GM06990 (cell line): ENCODE data around the gene PSD4.

Experiments used
- DNase-seq: peaks from one replicate; pipeline ENCODE4 v3.0.0-alpha.2; 2011; ENCODE audit not compliant: insufficient read length; ENCODE audit errors: extremely low read depth
- H3K27me3 ChIP-seq: replicated peaks from 2 replicates; pipeline ENCODE4 v1.6.0; 2011; ENCODE audit warnings: low read length; ENCODE audit not compliant: control insufficient read depth, insufficient read depth
- H3K36me3 ChIP-seq: 2 replicates; pipeline ENCODE4 v1.5.1; 2011; ENCODE audit warnings: low read length; ENCODE audit not compliant: control insufficient read depth, insufficient read depth
- H3K4me3 ChIP-seq: replicated peaks from 2 replicates; pipeline ENCODE4 v1.5.1; 2011; ENCODE audit warnings: low read depth, mild to moderate bottlenecking, control low read depth, low read length
- TF ChIP-seq, protein P1 (sequence below): IDR thresholded peaks from 2 replicates; pipeline ENCODE4 v1.5.1; 2011; ENCODE audit warnings: low read length, control low read depth, mild to moderate bottlenecking, inconsistent platforms; ENCODE audit not compliant: insufficient read depth, poor library complexity, severe bottlenecking

PSD4 gene

GRCh38 chr2:113158884-113159553 is 14.8 kb upstream of the PSD4 start:
- Histone ChIP-seq H3K4me3 (no peak overlapping the region), H3K36me3 (no peaks in the 10 kb centered on the region), H3K27me3 (no peaks in the 10 kb centered on the region)
- no peak for DNase-seq
- TF ChIP-seq, protein P1, sequence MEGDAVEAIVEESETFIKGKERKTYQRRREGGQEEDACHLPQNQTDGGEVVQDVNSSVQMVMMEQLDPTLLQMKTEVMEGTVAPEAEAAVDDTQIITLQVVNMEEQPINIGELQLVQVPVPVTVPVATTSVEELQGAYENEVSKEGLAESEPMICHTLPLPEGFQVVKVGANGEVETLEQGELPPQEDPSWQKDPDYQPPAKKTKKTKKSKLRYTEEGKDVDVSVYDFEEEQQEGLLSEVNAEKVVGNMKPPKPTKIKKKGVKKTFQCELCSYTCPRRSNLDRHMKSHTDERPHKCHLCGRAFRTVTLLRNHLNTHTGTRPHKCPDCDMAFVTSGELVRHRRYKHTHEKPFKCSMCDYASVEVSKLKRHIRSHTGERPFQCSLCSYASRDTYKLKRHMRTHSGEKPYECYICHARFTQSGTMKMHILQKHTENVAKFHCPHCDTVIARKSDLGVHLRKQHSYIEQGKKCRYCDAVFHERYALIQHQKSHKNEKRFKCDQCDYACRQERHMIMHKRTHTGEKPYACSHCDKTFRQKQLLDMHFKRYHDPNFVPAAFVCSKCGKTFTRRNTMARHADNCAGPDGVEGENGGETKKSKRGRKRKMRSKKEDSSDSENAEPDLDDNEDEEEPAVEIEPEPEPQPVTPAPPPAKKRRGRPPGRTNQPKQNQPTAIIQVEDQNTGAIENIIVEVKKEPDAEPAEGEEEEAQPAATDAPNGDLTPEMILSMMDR, result no peak

- TF ChIP-seq, protein P1, result no peak
- DNase-seq, result no peak
- no peaks in the 10 kb centered on the region for H3K27me3 ChIP-seq
- H3K36me3 ChIP-seq, result no peaks in the 10 kb centered on the region
- no peak overlapping the region for H3K4me3 ChIP-seq
Observed at GRCh38 chr2:113160248-113160647, 13.5 kb upstream of the PSD4 start.

DNA sequence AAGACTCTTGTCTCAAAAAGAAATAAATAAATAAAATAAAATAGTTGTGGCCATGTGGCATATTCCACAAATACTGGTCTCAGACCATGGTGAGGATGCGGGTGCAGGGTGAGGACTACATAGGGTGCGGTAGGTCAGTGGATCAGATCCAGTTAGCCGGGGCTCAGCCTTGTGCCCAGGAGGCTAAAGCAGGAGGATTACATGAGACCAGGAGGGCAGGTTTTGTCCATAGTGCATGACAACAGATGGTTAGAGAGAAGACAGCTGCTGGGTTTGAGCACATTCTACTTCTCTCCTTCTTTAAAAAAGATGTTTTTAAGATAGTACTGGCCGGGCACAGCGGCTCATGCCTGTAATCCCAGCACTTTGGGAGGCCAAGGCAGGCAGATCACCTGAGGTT is 12.8 kb upstream of the PSD4 start:
- no peaks in the 10 kb centered on the region for H3K36me3 ChIP-seq
- TF ChIP-seq, protein P1, result no peak
- H3K27me3 ChIP-seq, result no peaks in the 10 kb centered on the region
- no peak overlapping the region for H3K4me3 ChIP-seq
- DNase-seq, result no peak

DNA sequence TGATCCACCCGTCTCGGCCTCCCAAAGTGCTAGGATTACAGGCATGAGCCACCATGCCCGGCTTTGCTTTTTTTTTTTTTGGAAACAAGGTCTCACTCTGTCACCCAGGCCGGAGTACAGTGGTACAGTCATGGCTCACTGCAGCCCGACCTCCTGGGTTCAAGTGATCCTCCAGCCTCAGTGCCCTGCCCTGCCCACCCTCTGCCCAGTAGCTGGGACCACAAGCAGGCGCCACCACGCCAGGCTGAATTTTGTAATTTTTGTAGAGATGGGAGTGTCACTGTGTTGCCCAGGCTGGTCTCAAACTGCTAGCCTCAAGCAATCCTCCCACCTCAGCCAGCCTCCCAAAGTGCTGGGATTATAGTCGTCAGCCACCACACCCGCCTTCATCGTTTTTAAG is 11.6 kb upstream of the PSD4 start:
- DNase-seq, result no peak
- TF ChIP-seq, protein P1, result no peak
- Histone ChIP-seq H3K36me3 (no peaks in the 10 kb centered on the region), H3K4me3 (no peak overlapping the region), H3K27me3 (no peaks in the 10 kb centered on the region)

DNA sequence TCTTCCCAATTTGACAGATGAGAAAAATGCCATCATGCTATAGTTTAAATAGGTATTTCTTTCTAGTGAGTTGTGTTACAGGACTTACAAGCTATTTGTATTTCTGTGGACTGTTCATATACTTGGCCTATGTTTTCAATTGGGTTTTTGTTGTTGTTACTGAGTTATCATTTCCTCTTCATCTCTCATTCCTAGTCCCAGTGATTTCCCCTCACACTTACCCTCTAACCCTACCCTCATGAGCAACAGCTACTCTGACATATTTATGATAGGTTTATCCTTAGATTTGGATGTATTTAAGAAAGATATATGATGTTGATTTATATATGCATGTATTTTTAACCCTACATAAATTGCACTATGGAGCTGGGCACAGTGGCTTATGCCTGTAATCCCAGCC is 10.9 kb upstream of the PSD4 start:
- Histone ChIP-seq H3K36me3 (no peaks in the 10 kb centered on the region), H3K4me3 (no peak overlapping the region), H3K27me3 (no peaks in the 10 kb centered on the region)
- TF ChIP-seq, protein P1, result no peak
- no peak for DNase-seq
